Osteoblast (primary cell): ENCODE results near the gene AMN. TPM values are rescaled to one million over a fixed set of nuclear protein-coding genes. Genes with fewer than 3 reads are reported as not detected.

Experiments
- DNase-seq: peaks from one replicate; pipeline ENCODE4 v3.0.0; 2011; ENCODE audit warnings: low spot score, mixed read lengths; ENCODE audit not compliant: insufficient read length; ENCODE audit errors: missing footprints
- H2AFZ ChIP-seq: 2 replicates; pipeline ENCODE4 v1.6.0; 2011; ENCODE audit warnings: mild to moderate bottlenecking, low read length
- H3K27ac ChIP-seq: 2 replicates; pipeline ENCODE4 v1.5.1; 2011; ENCODE audit warnings: mild to moderate bottlenecking, low read depth, low read length, moderate library complexity
- H3K27me3 ChIP-seq: 2 replicates; pipeline ENCODE4 v1.6.0; 2012; ENCODE audit warnings: mild to moderate bottlenecking, control low read depth, inconsistent platforms, low read length, moderate library complexity; ENCODE audit not compliant: insufficient read depth
- H3K36me3 ChIP-seq: 2 replicates; pipeline ENCODE4 v1.5.1; 2011; ENCODE audit warnings: mild to moderate bottlenecking, low read length, control low read depth, moderate library complexity; ENCODE audit not compliant: insufficient read depth
- H3K4me1 ChIP-seq: 2 replicates; pipeline ENCODE4 v1.5.1; 2011; ENCODE audit warnings: mild to moderate bottlenecking, low read length, control low read depth, moderate library complexity; ENCODE audit not compliant: insufficient read depth
- H3K4me2 ChIP-seq: 2 replicates; pipeline ENCODE4 v1.6.0; 2011; ENCODE audit warnings: mild to moderate bottlenecking, low read length; ENCODE audit not compliant: insufficient read depth
- H3K4me3 ChIP-seq: fragments of 200-600 bp; sonication (generic); 3 replicates; pipeline ENCODE4 v1.5.1; 2012; ENCODE audit warnings: mild to moderate bottlenecking, low read length, inconsistent platforms; ENCODE audit not compliant: insufficient read depth
- H3K79me2 ChIP-seq: 2 replicates; pipeline ENCODE4 v1.6.0; 2012; ENCODE audit warnings: mild to moderate bottlenecking, low read length, control low read depth, inconsistent platforms; ENCODE audit not compliant: insufficient read depth
- H3K9me3 ChIP-seq: 2 replicates; pipeline ENCODE4 v1.5.1; 2011; ENCODE audit warnings: low read depth, low read length, control low read depth
- H4K20me1 ChIP-seq: 2 replicates; pipeline ENCODE4 v1.6.0; 2012; ENCODE audit warnings: mild to moderate bottlenecking, low read length, control low read depth; ENCODE audit not compliant: insufficient read depth
- total RNA-seq: library from RNA; depleted of rRNA; stranded (reverse); fragments of >200 nt; gene quantifications from 2 replicates; pipeline ENCODE4 v1.2.3, GENCODE V29; 2012
- TF ChIP-seq, protein P1 (sequence below): IDR thresholded peaks from 2 replicates; pipeline ENCODE4 v1.5.1; 2011; ENCODE audit warnings: mild to moderate bottlenecking, low read depth, low read length, moderate library complexity; ENCODE audit errors: extremely low read depth

AMN gene
- total RNA-seq, 1 donor, result under 0.01 TPM

DNA sequence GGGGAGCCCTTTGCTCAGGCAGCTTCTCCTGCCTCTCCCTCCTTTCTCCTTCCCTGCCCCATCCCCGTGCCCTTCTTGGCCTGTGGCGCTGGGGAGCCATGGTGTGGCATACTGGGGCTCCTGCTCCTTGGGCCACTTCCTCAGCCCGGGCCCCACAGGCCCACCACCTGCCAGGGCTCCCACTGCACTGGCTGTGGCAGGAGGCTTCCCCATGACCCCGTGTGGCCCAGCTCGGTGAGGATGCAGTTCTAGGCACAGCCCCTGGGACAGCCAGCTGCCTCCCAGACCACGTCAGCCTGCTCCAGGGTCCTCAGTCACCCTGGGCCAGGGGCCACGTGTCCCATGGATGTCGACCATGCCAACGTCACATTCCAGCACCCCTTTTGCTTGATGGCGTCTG is 13.0 kb upstream of the AMN start:
- H3K27me3 ChIP-seq, result no peaks in the 10 kb centered on the region
- no peaks in the 10 kb centered on the region for H4K20me1 ChIP-seq
- H3K27ac ChIP-seq, result no peak overlapping the region
- peaks cover 10% of the 10 kb centered on the region for H3K36me3 ChIP-seq
- no peaks in the 10 kb centered on the region for H3K9me3 ChIP-seq
- H2AFZ ChIP-seq, result no peak overlapping the region
- TF ChIP-seq, protein P1, sequence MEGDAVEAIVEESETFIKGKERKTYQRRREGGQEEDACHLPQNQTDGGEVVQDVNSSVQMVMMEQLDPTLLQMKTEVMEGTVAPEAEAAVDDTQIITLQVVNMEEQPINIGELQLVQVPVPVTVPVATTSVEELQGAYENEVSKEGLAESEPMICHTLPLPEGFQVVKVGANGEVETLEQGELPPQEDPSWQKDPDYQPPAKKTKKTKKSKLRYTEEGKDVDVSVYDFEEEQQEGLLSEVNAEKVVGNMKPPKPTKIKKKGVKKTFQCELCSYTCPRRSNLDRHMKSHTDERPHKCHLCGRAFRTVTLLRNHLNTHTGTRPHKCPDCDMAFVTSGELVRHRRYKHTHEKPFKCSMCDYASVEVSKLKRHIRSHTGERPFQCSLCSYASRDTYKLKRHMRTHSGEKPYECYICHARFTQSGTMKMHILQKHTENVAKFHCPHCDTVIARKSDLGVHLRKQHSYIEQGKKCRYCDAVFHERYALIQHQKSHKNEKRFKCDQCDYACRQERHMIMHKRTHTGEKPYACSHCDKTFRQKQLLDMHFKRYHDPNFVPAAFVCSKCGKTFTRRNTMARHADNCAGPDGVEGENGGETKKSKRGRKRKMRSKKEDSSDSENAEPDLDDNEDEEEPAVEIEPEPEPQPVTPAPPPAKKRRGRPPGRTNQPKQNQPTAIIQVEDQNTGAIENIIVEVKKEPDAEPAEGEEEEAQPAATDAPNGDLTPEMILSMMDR, result no peak
- H3K79me2 ChIP-seq, result no peaks in the 10 kb centered on the region
- H3K4me2 ChIP-seq, result no peak overlapping the region
- H3K4me1 ChIP-seq, result no peaks in the 10 kb centered on the region
- H3K4me3 ChIP-seq, result no peak overlapping the region
- peak; percentile 67 for DNase-seq

DNA sequence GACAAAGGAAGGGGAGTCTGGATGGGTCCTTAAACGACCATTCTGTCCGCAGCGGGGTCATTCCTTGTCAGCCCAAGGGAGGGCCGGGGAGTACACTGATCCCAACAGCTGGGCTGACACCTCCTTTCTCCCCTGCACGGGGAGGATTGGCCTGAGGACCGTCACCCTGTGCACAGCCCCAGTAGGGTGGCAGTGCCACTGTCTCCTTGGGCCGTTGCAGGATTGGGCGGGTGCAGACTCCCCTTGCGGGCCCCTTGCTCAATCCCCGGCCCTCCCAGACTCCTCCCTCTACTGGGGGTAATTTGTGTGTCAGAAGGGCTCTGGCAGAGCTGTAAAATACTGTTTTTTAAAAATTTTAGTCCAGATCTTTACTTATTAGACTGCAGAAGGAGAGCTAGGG is 12.6 kb upstream of the AMN start:
- H3K4me3 ChIP-seq, result no peak overlapping the region
- no peaks in the 10 kb centered on the region for H4K20me1 ChIP-seq
- H3K4me2 ChIP-seq, result no peak overlapping the region
- no peaks in the 10 kb centered on the region for H3K79me2 ChIP-seq
- H3K4me1 ChIP-seq, result no peaks in the 10 kb centered on the region
- no peak overlapping the region for H3K27ac ChIP-seq
- TF ChIP-seq, protein P1, result no peak
- no peak overlapping the region for H2AFZ ChIP-seq
- H3K9me3 ChIP-seq, result no peaks in the 10 kb centered on the region
- H3K36me3 ChIP-seq, result peaks cover 10% of the 10 kb centered on the region
- H3K27me3 ChIP-seq, result no peaks in the 10 kb centered on the region
- DNase-seq, result peak; percentile 62

DNA sequence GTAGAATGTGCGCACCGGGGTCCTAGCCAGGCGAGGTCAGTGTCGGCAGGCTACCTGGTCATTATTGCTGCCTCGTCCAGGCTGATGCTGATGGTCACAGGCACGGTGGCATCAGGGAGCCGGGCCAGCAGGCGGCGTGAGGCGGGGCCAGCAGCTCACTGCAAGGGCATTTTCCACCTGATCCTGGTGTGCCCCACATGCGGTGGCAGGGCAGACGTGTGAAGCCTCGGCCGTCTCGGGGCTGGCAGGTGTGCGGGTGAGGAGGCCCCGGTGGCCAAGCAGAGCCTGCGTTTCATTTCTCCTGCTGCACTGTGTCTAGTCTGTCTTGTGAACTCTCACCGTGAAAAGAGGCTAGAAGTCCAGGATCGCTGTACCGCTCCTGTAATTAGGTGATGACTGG is 12.0 kb upstream of the AMN start:
- peak; percentile 62 for DNase-seq

DNA sequence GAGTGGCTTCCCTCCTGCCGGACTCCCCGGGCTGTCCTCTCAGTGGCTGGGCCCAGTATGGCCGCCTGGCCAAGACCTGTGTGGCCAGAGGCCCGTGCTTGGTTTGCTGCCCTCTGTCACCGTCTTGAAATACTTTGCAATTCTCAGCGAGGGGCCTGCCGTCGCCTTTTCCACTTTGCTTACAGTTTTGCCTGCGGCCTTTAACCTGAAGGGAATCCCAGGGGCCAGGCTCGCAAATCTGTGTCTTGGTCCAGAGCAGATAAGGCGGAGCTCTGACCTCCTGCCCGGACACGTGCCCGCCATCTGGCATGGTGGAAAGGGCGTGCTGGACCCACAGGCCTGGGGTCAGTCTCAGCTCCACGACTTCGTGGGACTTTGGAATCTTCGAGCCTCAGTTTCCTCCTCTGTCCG is 10.9 kb upstream of the AMN start:
- Histone ChIP-seq H3K9me3 (no peaks in the 10 kb centered on the region), H2AFZ (no peak overlapping the region), H3K4me1 (no peaks in the 10 kb centered on the region)

More for the DNA sequence above, 12.0 kb upstream of the AMN start:
- no peak overlapping the region for H2AFZ ChIP-seq
- H3K27me3 ChIP-seq, result no peaks in the 10 kb centered on the region
- H3K79me2 ChIP-seq, result no peaks in the 10 kb centered on the region
- H3K9me3 ChIP-seq, result no peaks in the 10 kb centered on the region
- no peak overlapping the region for H3K27ac ChIP-seq
- no peak overlapping the region for H3K4me3 ChIP-seq
- H3K36me3 ChIP-seq, result peaks cover 5% of the 10 kb centered on the region
- H4K20me1 ChIP-seq, result no peaks in the 10 kb centered on the region
- TF ChIP-seq, protein P1, result no peak
- no peak overlapping the region for H3K4me2 ChIP-seq
- H3K4me1 ChIP-seq, result no peaks in the 10 kb centered on the region

More for the DNA sequence above, 10.9 kb upstream of the AMN start:
- H3K27ac ChIP-seq, result no peak overlapping the region
- peak; percentile 84 for DNase-seq
- no peak overlapping the region for H3K4me2 ChIP-seq
- no peaks in the 10 kb centered on the region for H3K79me2 ChIP-seq
- no peaks in the 10 kb centered on the region for H4K20me1 ChIP-seq
- TF ChIP-seq, protein P1, result no peak
- H3K36me3 ChIP-seq, result no peaks in the 10 kb centered on the region
- no peak overlapping the region for H3K4me3 ChIP-seq
- H3K27me3 ChIP-seq, result no peaks in the 10 kb centered on the region
